GM06990 (cell line): ENCODE results near the gene GRIK4.

Experiments used
- DNase-seq: peaks from one replicate; pipeline ENCODE4 v3.0.0-alpha.2; 2011; ENCODE audit not compliant: insufficient read length; ENCODE audit errors: extremely low read depth
- H3K27me3 ChIP-seq: replicated peaks from 2 replicates; pipeline ENCODE4 v1.6.0; 2011; ENCODE audit warnings: low read length; ENCODE audit not compliant: control insufficient read depth, insufficient read depth
- H3K36me3 ChIP-seq: 2 replicates; pipeline ENCODE4 v1.5.1; 2011; ENCODE audit warnings: low read length; ENCODE audit not compliant: control insufficient read depth, insufficient read depth
- H3K4me3 ChIP-seq: replicated peaks from 2 replicates; pipeline ENCODE4 v1.5.1; 2011; ENCODE audit warnings: low read depth, mild to moderate bottlenecking, control low read depth, low read length
- CTCF ChIP-seq: IDR thresholded peaks from 2 replicates; pipeline ENCODE4 v1.5.1; 2011; ENCODE audit warnings: low read length, control low read depth, mild to moderate bottlenecking, inconsistent platforms; ENCODE audit not compliant: insufficient read depth, poor library complexity, severe bottlenecking

GRIK4 gene

GRCh38 chr11:120908461-120909181, 397.1 kb downstream of the GRIK4 start:
- DNase-seq, result no peak
- no peaks in the 10 kb centered on the region; the same call in none of the 2 replicates for H3K27me3 ChIP-seq
- no peak overlapping the region for H3K4me3 ChIP-seq
- no peak for TF ChIP-seq CTCF
- H3K36me3 ChIP-seq, result no peaks in the 10 kb centered on the region

- Histone ChIP-seq H3K4me3 (no peak overlapping the region), H3K27me3 (no peaks in the 10 kb centered on the region; the same call in none of the 2 replicates), H3K36me3 (no peaks in the 10 kb centered on the region)
- DNase-seq, result no peak
- TF ChIP-seq CTCF, result no peak
Observed at GRCh38 chr11:120909676-120910416, 398.3 kb downstream of the GRIK4 start.

DNA sequence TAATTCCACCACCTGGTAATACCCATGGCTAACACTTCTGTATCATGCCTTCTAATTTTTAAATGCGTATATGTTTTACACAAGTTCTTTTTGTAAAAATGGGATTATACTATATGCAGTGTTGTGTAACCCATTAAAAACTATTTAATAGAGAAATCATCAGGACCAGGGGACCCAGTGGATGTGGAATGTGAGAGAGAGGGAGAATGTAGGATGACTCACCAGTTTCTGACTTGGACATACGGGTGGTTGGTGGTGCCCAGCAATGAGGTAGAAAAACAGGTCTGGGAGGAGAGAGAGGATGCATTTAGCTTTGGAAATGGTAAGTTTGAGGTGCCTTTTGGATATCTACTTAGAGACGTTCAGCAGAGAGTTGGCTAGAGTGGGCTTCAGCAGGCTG, 400.4 kb downstream of the GRIK4 start:
- TF ChIP-seq CTCF, result no peak
- Histone ChIP-seq H3K27me3 (no peaks in the 10 kb centered on the region; the same call in 1 of the 2 replicates), H3K4me3 (no peak overlapping the region)

DNA sequence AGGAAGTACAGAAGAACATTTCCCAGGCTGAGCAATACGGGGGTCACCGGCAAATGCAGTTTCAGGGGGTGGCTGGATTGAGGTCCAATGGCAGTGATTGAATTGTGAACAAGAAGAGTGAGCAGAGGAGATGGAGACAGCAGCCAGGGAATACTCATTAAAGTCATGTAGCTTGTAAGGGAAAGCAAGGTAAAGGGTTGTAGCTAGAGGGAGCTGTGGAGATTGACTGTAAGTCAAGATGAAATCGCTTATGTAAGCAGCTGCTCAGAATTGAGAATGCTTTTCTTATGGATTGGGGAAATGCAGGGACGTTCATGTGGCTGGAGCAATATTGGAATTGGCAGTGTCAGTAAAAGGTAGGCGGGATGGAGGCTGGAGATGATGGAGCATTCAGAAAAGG, 401.0 kb downstream of the GRIK4 start:
- H3K27me3 ChIP-seq, result no peaks in the 10 kb centered on the region; the same call in 1 of the 2 replicates
- no peak overlapping the region for H3K4me3 ChIP-seq
- DNase-seq, result no peak
- no peaks in the 10 kb centered on the region for H3K36me3 ChIP-seq
- TF ChIP-seq CTCF, result peak; percentile 66

More for the DNA sequence above, 400.4 kb downstream of the GRIK4 start:
- H3K36me3 ChIP-seq, result no peaks in the 10 kb centered on the region
- DNase-seq, result no peak

DNA sequence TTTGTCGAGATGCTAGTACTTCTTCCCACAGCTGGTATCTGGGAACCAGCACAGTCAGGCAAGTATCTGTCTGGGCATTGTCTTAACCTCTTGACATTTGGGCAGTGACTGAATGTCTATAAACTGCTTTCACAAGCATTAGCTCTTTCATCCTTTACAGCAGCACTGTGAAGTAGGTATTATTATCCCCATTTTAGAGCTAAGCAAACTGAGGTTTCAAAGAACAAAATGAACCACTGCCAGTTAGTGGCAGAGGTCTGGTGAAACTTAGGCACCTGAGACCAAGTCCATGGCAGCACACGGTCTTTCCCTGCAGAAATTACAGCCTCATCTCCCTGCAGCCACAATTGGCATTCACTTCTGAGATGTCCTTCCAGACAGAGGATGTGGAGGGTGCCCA, 401.4 kb downstream of the GRIK4 start:
- H3K36me3 ChIP-seq, result no peaks in the 10 kb centered on the region
- no peaks in the 10 kb centered on the region; the same call in 1 of the 2 replicates for H3K27me3 ChIP-seq
- H3K4me3 ChIP-seq, result no peak overlapping the region
- no peak for DNase-seq
- TF ChIP-seq CTCF, result no peak
